GM23338 (cell line): ENCODE data around the gene SLC9B1. TPM values are rescaled to one million over a fixed set of nuclear protein-coding genes. Genes with fewer than 3 reads are reported as not detected.

ENCODE experiments used
- ATAC-seq: fragments of 200-7000 bp; cut with Tn5 transposase; 3 replicates; pipeline ENCODE4 v1.9.1; 2020
- DNase-seq: peaks from one replicate; pipeline ENCODE4 v3.0.0-alpha.2; 2015; ENCODE audit warnings: low spot score
- H2AFZ ChIP-seq: fragments of 200-600 bp; sonication (generic); 2 replicates; pipeline ENCODE4 v1.8.0; 2016; ENCODE audit warnings: antibody characterized with exemption, mild to moderate bottlenecking, moderate library complexity
- H3F3A ChIP-seq: fragments of 200-600 bp; sonication (generic); replicated peaks from 2 replicates; pipeline ENCODE4 v1.8.0; 2017; ENCODE audit warnings: antibody characterized with exemption, mixed run types, low read depth
- H3K27ac ChIP-seq: fragments of 200-600 bp; sonication (generic); 2 replicates; pipeline ENCODE4 v1.6.1; 2016; ENCODE audit warnings: low read depth
- H3K27me3 ChIP-seq: fragments of 200-600 bp; sonication (generic); 2 replicates; pipeline ENCODE4 v1.8.0; 2016; ENCODE audit warnings: mild to moderate bottlenecking, mixed run types, moderate library complexity; ENCODE audit not compliant: insufficient read depth
- H3K36me3 ChIP-seq: fragments of 200-600 bp; sonication (generic); 2 replicates; pipeline ENCODE4 v1.8.0; 2016; ENCODE audit warnings: mild to moderate bottlenecking; ENCODE audit not compliant: insufficient read depth
- H3K4me1 ChIP-seq: fragments of 200-600 bp; sonication (generic); 2 replicates; pipeline ENCODE4 v1.8.0; 2016; ENCODE audit warnings: mild to moderate bottlenecking, moderate library complexity; ENCODE audit not compliant: insufficient read depth
- H3K4me2 ChIP-seq: fragments of 200-600 bp; sonication (generic); 2 replicates; pipeline ENCODE4 v1.7.1; 2017; ENCODE audit warnings: mixed run types
- H3K4me3 ChIP-seq: fragments of 200-600 bp; sonication (generic); 2 replicates; pipeline ENCODE4 v1.6.1; 2016; ENCODE audit warnings: mixed run types
- H3K79me2 ChIP-seq: fragments of 200-600 bp; sonication (generic); replicated peaks from 2 replicates; pipeline ENCODE4 v1.8.0; 2017; ENCODE audit warnings: mild to moderate bottlenecking; ENCODE audit not compliant: insufficient read depth
- H3K9me2 ChIP-seq: fragments of 200-600 bp; sonication (generic); 2 replicates; pipeline ENCODE4 v1.8.0; 2017; ENCODE audit not compliant: insufficient read depth
- H4K20me1 ChIP-seq: fragments of 200-600 bp; sonication (generic); replicated peaks from 2 replicates; pipeline ENCODE4 v1.8.0; 2017; ENCODE audit warnings: mild to moderate bottlenecking; ENCODE audit not compliant: insufficient read depth
- H3K27ac Mint-ChIP-seq: 2 replicates; pipeline ENCODE4 v1.8.0; 2020; ENCODE audit warnings: inconsistent platforms, mild to moderate bottlenecking, moderate library complexity, mixed read lengths
- H3K27me3 Mint-ChIP-seq: 3 replicates; pipeline ENCODE4 v1.8.0; 2022; ENCODE audit warnings: low read depth, mild to moderate bottlenecking, moderate library complexity, mixed read lengths, inconsistent platforms; ENCODE audit not compliant: insufficient read depth, poor library complexity
- H3K36me3 Mint-ChIP-seq: 3 replicates; pipeline ENCODE4 v1.8.0; 2021; ENCODE audit warnings: low read depth, mild to moderate bottlenecking, inconsistent platforms, moderate library complexity, mixed read lengths
- H3K4me1 Mint-ChIP-seq: 3 replicates; pipeline ENCODE4 v1.8.0; 2020; ENCODE audit warnings: mild to moderate bottlenecking, inconsistent platforms, mixed read lengths
- H3K4me3 Mint-ChIP-seq: 3 replicates; pipeline ENCODE4 v1.8.0; 2021; ENCODE audit warnings: moderate library complexity, mild to moderate bottlenecking, inconsistent platforms, mixed read lengths
- H3K9me3 Mint-ChIP-seq: 3 replicates; pipeline ENCODE4 v1.8.0; 2020; ENCODE audit warnings: moderate library complexity, mild to moderate bottlenecking, inconsistent platforms, mixed read lengths
- CREB1 ChIP-seq: fragments of 250-450 bp; sonication (Bioruptor Pico); IDR thresholded peaks from 2 replicates; pipeline ENCODE4 v1.5.0; 2020; ENCODE audit warnings: low read depth, mild to moderate bottlenecking, moderate library complexity
- CTCF ChIP-seq, 2 experiments: fragments of 200-600 bp in 1 of 2; sonication (generic) in 1 of 2; conservative IDR thresholded peaks; 2 replicates each; pipeline versions ENCODE4 v1.5.1 to v1.6.1; 2016 to 2017; ENCODE audit warnings: antibody characterized with exemption in 2 of 2, low read depth in 2 of 2, mild to moderate bottlenecking in 2 of 2, moderate library complexity in 1 of 2
- EZH2 ChIP-seq: fragments of 200-600 bp; sonication (generic); IDR thresholded peaks from one replicate; pipeline ENCODE4 v1.8.0; 2017; ENCODE audit warnings: antibody characterized with exemption, mild to moderate bottlenecking, low read depth; ENCODE audit not compliant: unreplicated experiment
- EZH2phosphoT487 ChIP-seq: fragments of 200-600 bp; sonication (generic); IDR thresholded peaks from one replicate; pipeline ENCODE4 v1.8.1; 2018; ENCODE audit warnings: antibody characterized with exemption; ENCODE audit not compliant: unreplicated experiment
- JUNB ChIP-seq: IDR thresholded peaks from one replicate; pipeline ENCODE4 v1.6.1; 2016; ENCODE audit warnings: antibody characterized with exemption; ENCODE audit not compliant: unreplicated experiment
- NANOG ChIP-seq: IDR thresholded peaks from 2 replicates; pipeline ENCODE4 v1.6.1; 2016; ENCODE audit warnings: antibody characterized with exemption, borderline replicate concordance
- POLR2AphosphoS5 ChIP-seq: IDR thresholded peaks from 2 replicates; pipeline ENCODE4 v1.6.1; 2016; ENCODE audit warnings: antibody characterized with exemption, low read depth
- REST ChIP-seq: IDR thresholded peaks from one replicate; pipeline ENCODE4 v1.6.1; 2018; ENCODE audit warnings: antibody characterized with exemption; ENCODE audit not compliant: unreplicated experiment
- STAT1 ChIP-seq: IDR thresholded peaks from one replicate; pipeline ENCODE4 v1.6.1; 2016; ENCODE audit warnings: antibody characterized with exemption; ENCODE audit not compliant: unreplicated experiment
- ZNF114 ChIP-seq: fragments of 250-450 bp; sonication (Bioruptor Pico); IDR thresholded peaks from 2 replicates; pipeline ENCODE4 v1.5.0; 2020; ENCODE audit warnings: mild to moderate bottlenecking, moderate library complexity
- ZNF331 ChIP-seq: fragments of 250-450 bp; sonication (Bioruptor Pico); IDR thresholded peaks from 2 replicates; pipeline ENCODE4 v1.5.0; 2020; ENCODE audit warnings: low read depth, mild to moderate bottlenecking, moderate library complexity
- ZNF462 ChIP-seq: fragments of 250-450 bp; sonication (Bioruptor Pico); IDR thresholded peaks from 2 replicates; pipeline ENCODE4 v1.5.0; 2020; ENCODE audit warnings: mild to moderate bottlenecking, moderate library complexity
- polyA plus RNA-seq: library from polyadenylated mRNA; unstranded; fragments of >200 nt; fragmentation: Nextera tagmentation; extraction: Ambion mirVana; gene quantifications from 2 replicates; pipeline ENCODE4 v1.2.1, GENCODE V29; 2016
- total RNA-seq: library from RNA; depleted of rRNA; stranded (reverse); fragments of >200 nt; shearing (Covaris generic); gene quantifications from 2 replicates; pipeline ENCODE4 v1.2.3, GENCODE V29; 2014
- TF ChIP-seq, protein P1 (sequence below): IDR thresholded peaks from 2 replicates; pipeline ENCODE4 v1.6.1; 2016; ENCODE audit warnings: antibody characterized with exemption

SLC9B1 gene
- total and polyA plus RNA-seq, 2 experiments from 2014 or later: 0.66 to 0.80 TPM

DNA sequence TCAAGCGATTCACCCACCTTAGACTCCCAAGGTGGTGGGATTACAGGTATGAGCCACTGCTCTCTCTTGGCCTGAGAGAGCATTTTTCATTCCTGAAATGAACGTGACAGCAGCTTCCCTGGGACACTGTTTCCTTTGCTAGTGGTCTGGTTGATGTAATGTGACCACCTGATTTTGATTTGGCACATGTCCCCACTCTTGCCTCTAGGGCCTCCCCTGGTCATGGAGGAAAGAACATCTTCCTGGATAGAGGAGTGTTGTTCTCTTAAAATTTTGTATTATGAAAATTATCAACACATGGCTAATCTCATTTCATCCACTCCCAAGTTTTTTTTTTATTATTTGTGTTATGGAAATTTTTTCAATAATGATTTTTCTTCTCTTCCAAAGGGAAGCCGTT, 33.3 kb upstream of the SLC9B1 start:
- no peaks in the 10 kb centered on the region for H3K36me3 Mint-ChIP-seq
- no peaks in the 10 kb centered on the region for H3K36me3 ChIP-seq
- H3K27me3 ChIP-seq: no peaks in the 10 kb centered on the region
- H3K9me3 Mint-ChIP-seq: no peaks in the 10 kb centered on the region
- no peak for TF ChIP-seq ZNF462 (CRISPR knock-in tag)
- TF ChIP-seq CREB1 (CRISPR knock-in tag): no peak
- TF ChIP-seq REST: no peak
- no peak for TF ChIP-seq STAT1
- no peak for TF ChIP-seq ZNF331
- TF ChIP-seq NANOG: no peak
- TF ChIP-seq ZNF114 (CRISPR knock-in tag): no peak
- TF ChIP-seq CTCF (conservative IDR thresholded peaks at IDR 0.05; ENCODE audit: low read depth in 2 of 2): no peak
- TF ChIP-seq JUNB: no peak
- TF ChIP-seq EZH2phosphoT487: no peak
- TF ChIP-seq POLR2AphosphoS5: no peak
- TF ChIP-seq, protein P1, sequence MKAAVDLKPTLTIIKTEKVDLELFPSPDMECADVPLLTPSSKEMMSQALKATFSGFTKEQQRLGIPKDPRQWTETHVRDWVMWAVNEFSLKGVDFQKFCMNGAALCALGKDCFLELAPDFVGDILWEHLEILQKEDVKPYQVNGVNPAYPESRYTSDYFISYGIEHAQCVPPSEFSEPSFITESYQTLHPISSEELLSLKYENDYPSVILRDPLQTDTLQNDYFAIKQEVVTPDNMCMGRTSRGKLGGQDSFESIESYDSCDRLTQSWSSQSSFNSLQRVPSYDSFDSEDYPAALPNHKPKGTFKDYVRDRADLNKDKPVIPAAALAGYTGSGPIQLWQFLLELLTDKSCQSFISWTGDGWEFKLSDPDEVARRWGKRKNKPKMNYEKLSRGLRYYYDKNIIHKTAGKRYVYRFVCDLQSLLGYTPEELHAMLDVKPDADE: no peak
- TF ChIP-seq EZH2: no peak
- no peak overlapping the region for H3K27ac ChIP-seq
- H3K9me2 ChIP-seq: no peaks in the 10 kb centered on the region
- no peak overlapping the region for H3K4me3 Mint-ChIP-seq
- H3K4me1 Mint-ChIP-seq: no peaks in the 10 kb centered on the region
- no peaks in the 10 kb centered on the region for H3F3A ChIP-seq
- no peaks in the 10 kb centered on the region for H3K79me2 ChIP-seq
- no peak overlapping the region for H2AFZ ChIP-seq
- DNase-seq: no peak
- no peak for ATAC-seq
- no peak overlapping the region for H3K4me3 ChIP-seq
- H3K27me3 Mint-ChIP-seq: no peaks in the 10 kb centered on the region
- no peaks in the 10 kb centered on the region for H3K4me1 ChIP-seq
- H3K27ac Mint-ChIP-seq: no peak overlapping the region
- H4K20me1 ChIP-seq: no peaks in the 10 kb centered on the region
- no peak overlapping the region for H3K4me2 ChIP-seq
